Uterus (tissue), 2 donors: ENCODE measurements around the gene ZNF428.

Experiments used
- POLR2A ChIP-seq, 2 donors: fragments of 450-650 bp; IDR thresholded peaks; one replicate each; pipeline ENCODE4 v1.6.1; 2016; ENCODE audit warnings: antibody characterized with exemption in 2 of 2, mild to moderate bottlenecking in 1 of 2, moderate library complexity in 1 of 2
- TF ChIP-seq, protein P1 (sequence below), 4 experiments: fragments of 200-600 bp in 2 of 4; fragments of 450-650 bp in 2 of 4; sonication (generic) in 2 of 4; IDR thresholded peaks; one replicate each; pipeline ENCODE4 v1.5.1; 2016 to 2019; ENCODE audit warnings: antibody characterized with exemption in 4 of 4, mild to moderate bottlenecking in 2 of 4, moderate library complexity in 1 of 4

DNA sequence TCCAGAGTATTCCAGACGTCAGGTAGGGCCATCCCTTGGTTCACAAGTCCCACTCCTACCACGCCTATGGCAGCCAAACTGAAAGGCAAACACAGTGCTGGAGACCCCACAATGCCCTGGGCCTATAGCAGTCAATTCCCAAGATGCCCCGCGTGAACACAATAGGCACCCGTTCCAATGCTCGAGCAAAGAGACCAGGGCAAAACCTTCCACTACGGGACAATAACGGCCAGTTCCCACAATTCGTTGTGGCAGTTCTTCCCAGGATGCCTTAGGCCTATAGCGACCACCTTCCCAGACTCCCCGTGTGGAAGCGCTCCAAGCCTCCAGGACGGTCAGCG is 538 bp downstream of the ZNF428 start:
- TF ChIP-seq, protein P1, sequence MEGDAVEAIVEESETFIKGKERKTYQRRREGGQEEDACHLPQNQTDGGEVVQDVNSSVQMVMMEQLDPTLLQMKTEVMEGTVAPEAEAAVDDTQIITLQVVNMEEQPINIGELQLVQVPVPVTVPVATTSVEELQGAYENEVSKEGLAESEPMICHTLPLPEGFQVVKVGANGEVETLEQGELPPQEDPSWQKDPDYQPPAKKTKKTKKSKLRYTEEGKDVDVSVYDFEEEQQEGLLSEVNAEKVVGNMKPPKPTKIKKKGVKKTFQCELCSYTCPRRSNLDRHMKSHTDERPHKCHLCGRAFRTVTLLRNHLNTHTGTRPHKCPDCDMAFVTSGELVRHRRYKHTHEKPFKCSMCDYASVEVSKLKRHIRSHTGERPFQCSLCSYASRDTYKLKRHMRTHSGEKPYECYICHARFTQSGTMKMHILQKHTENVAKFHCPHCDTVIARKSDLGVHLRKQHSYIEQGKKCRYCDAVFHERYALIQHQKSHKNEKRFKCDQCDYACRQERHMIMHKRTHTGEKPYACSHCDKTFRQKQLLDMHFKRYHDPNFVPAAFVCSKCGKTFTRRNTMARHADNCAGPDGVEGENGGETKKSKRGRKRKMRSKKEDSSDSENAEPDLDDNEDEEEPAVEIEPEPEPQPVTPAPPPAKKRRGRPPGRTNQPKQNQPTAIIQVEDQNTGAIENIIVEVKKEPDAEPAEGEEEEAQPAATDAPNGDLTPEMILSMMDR (IDR thresholded peaks at IDR 0.05), result no peak
- no peak for TF ChIP-seq POLR2A (IDR thresholded peaks at IDR 0.05)
